ENCODE measurements around the gene CD207.
"Not testable (repeated sequence)": the region's sequence is repeated elsewhere in the genome, so short reads cannot be mapped to it uniquely, and the experiment has no call there.

Gene CD207

GRCh38 chr2:70835643-70836042 lies at the start of gene CD207:
Gene CD207, minus strand, starts transcription at chr2:70835816. Its CDS starts 40 bp downstream, at chr2:70835776.
- no peak for DNase-seq (ENCODE audit: low read depth in 2 of 3, low spot score in 1 of 3)

GRCh38 chr2:70878543-70878942 lies 42.9 kb upstream of the CD207 start:
- DNase-seq (ENCODE audit: low read depth in 2 of 3, low spot score in 1 of 3), result not testable (repeated sequence)

- DNase-seq (ENCODE audit: low read depth in 2 of 3, low spot score in 1 of 3), result not testable (repeated sequence)
Measured at GRCh38 chr2:70876138-70876537, 40.5 kb upstream of the CD207 start.

- DNase-seq (ENCODE audit: low read depth in 2 of 3, low spot score in 1 of 3), result no peak
Measured at GRCh38 chr2:70873541-70873940, 37.9 kb upstream of the CD207 start.

- DNase-seq (ENCODE audit: low read depth in 2 of 3, low spot score in 1 of 3), result peak; percentile 67 to 86 (median 81)
Measured at GRCh38 chr2:70871398-70872211, 36.0 kb upstream of the CD207 start.

GRCh38 chr2:70870790-70871189 lies 35.2 kb upstream of the CD207 start:
- no peak for DNase-seq (ENCODE audit: low read depth in 2 of 3, low spot score in 1 of 3)

- DNase-seq (ENCODE audit: low read depth in 2 of 3, low spot score in 1 of 3), result no peak
Measured at GRCh38 chr2:70868970-70869369, 33.4 kb upstream of the CD207 start.

GRCh38 chr2:70861777-70862625 lies 26.4 kb upstream of the CD207 start:
- DNase-seq (ENCODE audit: low read depth in 2 of 3, low spot score in 1 of 3), result peak; percentile 59 to 81 (median 65)

- no peak for DNase-seq (ENCODE audit: low read depth in 2 of 3, low spot score in 1 of 3)
Measured at GRCh38 chr2:70855667-70856066, 20.1 kb upstream of the CD207 start.

GRCh38 chr2:70854411-70854810 lies 18.8 kb upstream of the CD207 start:
- DNase-seq (ENCODE audit: low read depth in 2 of 3, low spot score in 1 of 3), result no peak

GRCh38 chr2:70852824-70853223 lies 17.2 kb upstream of the CD207 start:
- no peak for DNase-seq (ENCODE audit: low read depth in 2 of 3, low spot score in 1 of 3)

GRCh38 chr2:70851704-70852103 lies 16.1 kb upstream of the CD207 start:
- DNase-seq (ENCODE audit: low read depth in 2 of 3, low spot score in 1 of 3), result peak in 2 of 3 donors; percentile 18 to 36

- no peak for DNase-seq (ENCODE audit: low read depth in 2 of 3, low spot score in 1 of 3)
Measured at GRCh38 chr2:70850925-70851324, 15.3 kb upstream of the CD207 start.

GRCh38 chr2:70842401-70842800 lies 6.8 kb upstream of the CD207 start:
- no peak for DNase-seq (ENCODE audit: low read depth in 2 of 3, low spot score in 1 of 3)

- no peak for DNase-seq (ENCODE audit: low read depth in 2 of 3, low spot score in 1 of 3)
Measured at GRCh38 chr2:70837980-70838925, 2.6 kb upstream of the CD207 start.

GRCh38 chr2:70834881-70835280 lies 735 bp downstream of the CD207 start:
- DNase-seq (ENCODE audit: low read depth in 2 of 3, low spot score in 1 of 3), result no peak

- no peak for DNase-seq (ENCODE audit: low read depth in 2 of 3, low spot score in 1 of 3)
Measured at GRCh38 chr2:70834106-70834505, 1.5 kb downstream of the CD207 start.

- no peak for DNase-seq (ENCODE audit: low read depth in 2 of 3, low spot score in 1 of 3)
Measured at GRCh38 chr2:70833246-70833645, 2.4 kb downstream of the CD207 start.

GRCh38 chr2:70832386-70832785 lies 3.2 kb downstream of the CD207 start:
- DNase-seq (ENCODE audit: low read depth in 2 of 3, low spot score in 1 of 3), result no peak

- no peak for DNase-seq (ENCODE audit: low read depth in 2 of 3, low spot score in 1 of 3)
Measured at GRCh38 chr2:70831861-70832260, 3.8 kb downstream of the CD207 start.

- DNase-seq (ENCODE audit: low read depth in 2 of 3, low spot score in 1 of 3), result no peak
Measured at GRCh38 chr2:70830366-70830765, 5.2 kb downstream of the CD207 start.
